Gastroesophageal sphincter (tissue), 3 donors: ENCODE results near the gene HEPN1.

Source experiments
- CTCF ChIP-seq, 4 experiments: fragments of 200-600 bp in 2 of 4; fragments of 450-650 bp in 2 of 4; sonication (generic) in 1 of 4; IDR thresholded peaks; one replicate each; pipeline ENCODE4 v1.5.1; 2017 to 2019; ENCODE audit warnings: antibody characterized with exemption in 4 of 4, mild to moderate bottlenecking in 2 of 4, moderate library complexity in 2 of 4
- EP300 ChIP-seq: sonication (generic); formaldehyde crosslinking; IDR thresholded peaks from one replicate; pipeline ENCODE4 v1.6.1; 2017; ENCODE audit warnings: antibody characterized with exemption, mild to moderate bottlenecking

- TF ChIP-seq CTCF (IDR thresholded peaks at IDR 0.05) (no peak), EP300 (no peak)
Observed at GRCh38 chr11:124944565-124944964, 25.5 kb downstream of the HEPN1 start.
